Renal cortical epithelial cell (primary cell): Measurements from ENCODE around the gene RAB26. TPM values are rescaled to one million over a fixed set of nuclear protein-coding genes. Genes with fewer than 3 reads are reported as not detected.
"Not testable (repeated sequence)": the region's sequence is repeated elsewhere in the genome, so short reads cannot be mapped to it uniquely, and the experiment has no call there.

Source experiments
- DNase-seq: peaks from one replicate; pipeline ENCODE4 v3.0.0-alpha.2; 2011; ENCODE audit warnings: low read depth
- total RNA-seq: library from RNA; depleted of rRNA; stranded (reverse); fragments of >200 nt; gene quantifications from 2 replicates; pipeline ENCODE4 v1.2.3, GENCODE V29; 2014

RAB26 gene, protein sequence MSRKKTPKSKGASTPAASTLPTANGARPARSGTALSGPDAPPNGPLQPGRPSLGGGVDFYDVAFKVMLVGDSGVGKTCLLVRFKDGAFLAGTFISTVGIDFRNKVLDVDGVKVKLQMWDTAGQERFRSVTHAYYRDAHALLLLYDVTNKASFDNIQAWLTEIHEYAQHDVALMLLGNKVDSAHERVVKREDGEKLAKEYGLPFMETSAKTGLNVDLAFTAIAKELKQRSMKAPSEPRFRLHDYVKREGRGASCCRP
- total RNA-seq, result 0.69 and 0.70 TPM in 2 replicates

DNA sequence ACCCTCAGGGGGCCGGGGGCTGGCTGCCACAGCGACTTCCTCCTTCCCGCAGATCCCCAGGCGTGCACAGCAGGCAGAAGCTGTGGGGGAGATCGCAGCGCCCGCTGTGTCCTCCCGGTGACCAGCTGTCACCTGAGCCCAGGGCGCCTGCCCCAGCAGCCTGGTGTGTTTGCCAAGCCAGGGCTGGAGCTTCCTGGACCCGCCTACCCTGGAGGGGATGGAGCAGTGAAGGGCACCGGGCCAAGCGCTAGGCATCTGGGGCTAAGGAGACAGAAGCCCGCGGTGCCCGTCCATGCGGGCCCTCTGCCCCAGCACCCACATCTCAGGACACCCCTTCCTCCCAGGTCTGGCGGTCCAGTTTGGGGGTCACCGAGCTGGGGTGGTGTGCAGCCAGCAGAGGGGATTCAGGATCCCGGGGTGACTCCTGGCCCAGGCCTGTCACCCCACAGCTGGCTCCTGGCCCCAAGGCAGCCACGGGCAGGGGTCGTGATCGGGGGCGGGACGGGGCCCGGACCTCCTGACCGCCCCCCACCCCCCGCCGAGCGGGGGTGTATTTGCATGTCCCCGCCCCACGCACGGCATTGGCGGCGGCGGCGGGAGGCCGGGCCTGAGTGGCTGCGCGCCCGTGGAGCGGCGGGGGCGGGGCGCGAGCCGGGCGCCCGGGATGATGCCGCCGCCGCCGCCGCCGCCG lies at the start of gene RAB26:
Gene RAB26, plus strand, starts transcription at position 645 of the 691 bp plus-strand sequence. CDS start 159 bp downstream, outside the sequence.
- peak; percentile 53 for DNase-seq

DNA sequence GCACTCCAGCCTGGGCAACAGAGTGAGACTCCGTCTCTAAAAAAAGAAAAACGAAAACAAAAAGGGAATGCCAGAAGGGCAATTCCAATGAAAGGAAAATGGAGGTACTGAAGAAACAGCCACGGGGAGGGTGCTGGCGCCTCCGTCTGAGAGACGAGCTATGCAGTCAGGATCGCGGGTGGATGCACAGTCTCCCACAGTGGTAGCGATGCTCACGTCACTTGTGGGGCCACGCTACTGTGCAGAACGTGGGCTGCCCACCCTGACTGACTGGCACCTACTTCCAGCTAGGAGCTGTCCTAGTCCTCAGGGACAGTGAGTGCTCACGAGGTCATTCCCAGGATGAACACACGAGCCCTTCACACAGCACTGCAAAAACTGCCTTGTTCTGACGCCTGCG lies 46.8 kb upstream of the RAB26 start:
- DNase-seq, result not testable (repeated sequence)

DNA sequence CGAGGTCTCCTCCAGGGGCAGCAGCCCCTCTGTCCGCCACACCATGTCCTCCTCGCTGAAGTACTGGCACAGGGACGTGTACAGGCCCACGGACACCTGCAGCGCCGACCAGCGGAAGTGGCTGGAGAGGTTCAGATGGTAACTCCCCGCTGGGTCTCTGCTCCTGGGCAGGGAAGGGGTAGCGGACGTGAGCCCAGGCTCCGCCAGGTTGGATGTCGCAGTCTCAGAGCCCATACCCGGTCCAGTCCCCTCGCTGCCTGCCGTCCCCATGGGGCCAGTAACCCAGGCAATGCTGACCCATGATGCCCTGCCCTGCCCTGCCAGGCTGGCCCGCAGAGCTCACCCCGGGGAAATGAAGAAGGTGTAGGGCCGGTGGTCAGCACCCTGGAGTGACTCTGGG lies 46.0 kb upstream of the RAB26 start:
- no peak for DNase-seq

DNA sequence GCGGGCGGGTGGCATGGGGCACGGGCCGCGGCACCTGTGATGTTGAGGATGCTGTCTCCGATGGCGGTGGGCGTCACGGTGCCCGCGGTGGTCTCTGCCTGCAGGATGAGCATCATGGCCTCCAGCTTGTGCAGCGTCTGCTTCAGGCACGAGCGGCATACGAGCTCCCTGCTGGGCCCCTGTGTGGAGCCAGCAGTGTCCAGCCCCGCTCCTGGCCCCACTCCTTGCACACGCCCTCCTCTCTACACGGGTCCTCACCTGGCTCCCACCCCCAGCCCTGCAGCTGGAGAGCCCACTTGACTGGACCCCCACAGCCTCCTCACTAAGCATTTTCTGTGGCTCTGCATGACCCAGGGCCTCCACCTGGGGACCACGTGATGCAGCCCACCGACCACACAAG lies 44.0 kb upstream of the RAB26 start:
- not testable (repeated sequence) for DNase-seq

DNA sequence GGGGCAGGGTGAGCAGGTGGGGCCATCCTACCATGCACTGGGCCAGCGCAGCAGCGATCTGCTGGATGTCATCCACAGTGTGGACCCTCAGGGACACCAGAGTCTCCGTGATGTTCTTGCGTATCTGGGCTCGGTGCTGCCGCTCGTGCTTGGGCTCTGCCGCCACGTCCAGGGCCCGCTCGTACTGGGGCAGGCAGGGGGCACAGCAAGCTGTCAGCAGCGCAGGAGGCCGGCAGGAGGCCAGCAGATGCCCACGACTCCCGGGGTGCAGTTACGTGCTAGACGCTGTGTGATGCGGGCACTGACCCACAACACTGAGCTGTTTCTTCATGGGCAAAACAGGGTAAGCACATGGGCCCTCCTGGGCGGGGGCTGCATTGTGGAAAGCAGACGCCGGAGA lies 43.1 kb upstream of the RAB26 start:
- DNase-seq, result not testable (repeated sequence)

DNA sequence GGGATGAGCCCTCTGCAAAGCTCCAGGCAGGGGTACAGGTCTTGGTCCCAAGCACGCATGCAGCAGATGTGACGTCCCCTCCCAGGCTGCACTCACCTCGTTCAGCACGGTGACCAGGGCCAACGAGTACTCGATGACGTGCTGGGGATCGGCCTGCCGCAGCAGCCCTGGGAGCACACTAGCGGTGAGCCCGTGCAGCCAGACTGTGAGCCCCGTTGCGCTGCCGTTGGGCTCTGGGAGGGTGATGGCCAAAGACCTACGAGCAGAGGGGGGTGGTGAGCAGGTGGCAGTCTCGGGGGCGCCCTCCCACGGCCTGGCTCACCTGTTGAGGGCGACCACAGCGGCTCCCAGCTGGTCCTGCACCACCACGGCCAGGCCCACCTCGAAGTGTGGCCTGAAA lies 42.7 kb upstream of the RAB26 start:
- not testable (repeated sequence) for DNase-seq

DNA sequence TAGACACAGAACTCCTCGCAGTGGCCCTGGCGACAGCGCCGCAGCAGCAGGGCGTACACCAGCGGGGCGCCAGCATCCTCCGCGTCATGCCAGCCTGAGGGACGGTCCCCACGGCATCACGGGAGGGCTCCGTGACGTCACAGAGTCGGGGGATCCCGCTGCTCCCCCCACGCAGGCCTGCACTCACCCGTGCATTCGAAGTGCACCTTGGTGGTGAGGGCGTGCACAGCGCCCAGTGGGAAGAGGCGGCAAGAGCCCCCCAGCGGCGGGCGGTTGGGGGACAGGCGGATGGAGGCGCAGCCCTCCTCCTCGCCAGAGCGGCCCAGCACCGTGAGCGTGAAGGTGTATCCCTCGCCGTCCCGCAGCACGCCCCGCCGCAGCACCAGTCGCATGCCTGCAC lies 42.2 kb upstream of the RAB26 start:
- not testable (repeated sequence) for DNase-seq

DNA sequence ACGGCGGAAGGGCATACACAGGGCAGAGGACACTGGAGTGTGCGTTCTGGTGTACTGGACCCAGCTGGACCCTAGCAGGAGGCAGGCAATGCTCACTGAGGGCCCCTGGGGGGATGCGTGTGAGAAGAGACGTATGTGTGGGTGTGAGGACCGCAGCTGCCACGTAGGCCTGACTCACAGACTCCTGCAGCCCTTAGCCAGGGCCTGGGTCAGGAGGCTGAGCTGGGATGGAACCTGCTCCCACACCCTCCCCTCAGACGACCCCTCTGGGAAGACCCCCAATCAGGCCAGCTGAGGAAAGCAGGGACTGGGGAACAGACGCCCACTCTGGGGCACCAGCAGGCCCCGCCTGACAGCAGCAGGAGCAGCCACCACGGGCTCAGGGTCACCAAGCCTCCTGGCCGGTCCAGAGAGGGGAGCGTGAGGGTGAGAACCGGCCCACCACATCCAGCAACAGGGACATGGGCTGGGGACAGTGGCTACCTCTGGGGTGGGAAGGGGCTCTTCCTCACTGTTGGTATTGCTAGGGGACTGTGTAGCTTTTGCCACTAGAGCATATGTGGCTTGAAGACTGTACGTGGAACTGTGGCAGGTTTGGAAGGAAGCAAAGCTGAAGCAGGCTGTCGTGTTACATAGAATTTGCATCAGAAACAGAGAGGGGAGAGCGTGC lies 41.2 kb upstream of the RAB26 start:
- not testable (repeated sequence) for DNase-seq

DNA sequence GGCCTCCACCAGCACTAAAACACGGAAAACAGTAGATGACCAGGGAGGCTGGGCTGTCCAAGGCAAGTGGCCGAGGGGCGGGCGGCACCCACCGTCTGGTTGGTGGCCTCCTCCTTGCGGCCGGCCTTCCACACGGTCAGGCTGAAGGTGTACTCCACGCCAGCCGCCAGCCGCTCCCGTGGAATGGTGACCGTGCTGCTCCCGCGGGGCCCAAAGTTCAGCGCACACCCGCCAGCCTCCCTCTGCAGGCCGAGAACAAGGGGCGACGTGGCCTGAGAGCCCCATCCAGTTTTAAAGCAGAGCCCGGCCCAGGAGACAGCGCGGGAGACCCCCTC lies 40.7 kb upstream of the RAB26 start:
- not testable (repeated sequence) for DNase-seq

DNA sequence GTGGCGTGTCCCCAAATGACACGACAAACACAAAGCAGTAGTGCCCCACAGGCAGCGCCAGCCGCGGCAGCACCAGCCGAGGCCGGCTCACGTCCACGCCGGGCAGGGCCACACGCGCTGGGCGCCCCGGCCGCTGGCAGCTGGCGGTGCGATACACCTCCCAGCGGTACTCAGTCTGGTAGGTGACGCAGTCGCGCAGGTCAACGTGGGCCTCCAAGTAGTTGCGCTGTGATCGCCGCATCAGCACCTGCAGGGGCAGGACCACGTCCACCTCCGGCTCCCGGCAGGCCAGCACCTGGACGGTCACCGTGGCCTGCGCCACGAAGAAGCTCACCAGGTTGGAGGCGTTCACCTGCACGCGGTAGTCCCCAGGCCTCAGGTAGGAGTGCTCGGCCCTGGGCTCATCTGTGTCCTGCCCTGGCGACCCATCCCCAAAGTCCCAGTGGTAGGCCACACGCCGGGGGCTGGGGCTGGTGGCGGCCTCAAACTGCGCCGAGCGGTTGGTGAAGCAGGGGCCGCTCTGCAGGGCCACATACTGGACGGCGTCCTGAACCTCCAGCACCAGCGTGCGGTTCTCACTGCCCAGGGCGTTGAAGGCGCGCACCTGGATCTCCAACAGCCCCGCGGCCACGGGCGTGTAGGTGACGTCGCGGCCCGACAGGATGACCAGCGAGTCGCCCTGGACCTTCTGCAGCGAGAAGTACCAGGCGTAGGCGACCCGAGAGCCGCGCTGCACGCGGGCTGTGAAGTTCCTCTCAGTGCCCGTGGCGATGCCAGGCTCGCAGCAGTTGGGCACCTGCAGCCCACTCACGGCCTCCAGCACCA lies 39.8 kb upstream of the RAB26 start:
- DNase-seq, result not testable (repeated sequence)

DNA sequence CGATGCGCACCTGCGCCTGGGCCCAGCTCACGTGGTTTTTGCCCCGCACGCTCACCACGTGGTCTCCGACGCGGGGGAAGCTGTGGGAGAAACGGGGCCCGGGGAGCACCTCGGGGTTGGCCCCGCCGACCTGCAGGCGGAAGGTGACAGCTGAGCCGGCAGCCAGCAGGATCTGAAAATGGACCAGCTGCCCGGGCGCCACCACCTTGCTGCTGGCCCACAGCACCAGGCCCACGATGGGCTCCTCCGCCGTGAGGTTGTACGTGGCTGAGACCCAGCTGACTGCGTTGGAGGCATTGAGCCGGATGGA lies 39.2 kb upstream of the RAB26 start:
- DNase-seq, result not testable (repeated sequence)

DNA sequence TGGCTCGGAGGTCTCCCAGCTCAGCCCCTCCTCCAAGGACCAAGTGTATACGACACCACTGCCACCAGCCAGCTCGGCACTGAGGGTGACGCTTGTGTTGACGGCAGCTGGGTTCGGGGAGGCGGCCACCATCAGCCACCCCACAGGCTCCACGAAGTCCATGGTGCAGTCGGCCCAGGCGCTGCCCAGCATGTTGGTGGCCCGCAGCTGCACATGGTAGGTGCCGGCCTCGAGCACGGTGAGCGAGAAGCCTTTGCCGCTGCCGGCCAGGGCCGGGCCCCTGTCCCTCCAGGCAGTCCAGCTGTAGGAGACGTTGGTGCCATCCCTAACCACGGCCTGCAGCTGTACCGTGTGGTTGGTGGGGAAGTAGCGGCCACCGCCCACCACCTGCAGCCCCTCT lies 38.6 kb upstream of the RAB26 start:
- not testable (repeated sequence) for DNase-seq

DNA sequence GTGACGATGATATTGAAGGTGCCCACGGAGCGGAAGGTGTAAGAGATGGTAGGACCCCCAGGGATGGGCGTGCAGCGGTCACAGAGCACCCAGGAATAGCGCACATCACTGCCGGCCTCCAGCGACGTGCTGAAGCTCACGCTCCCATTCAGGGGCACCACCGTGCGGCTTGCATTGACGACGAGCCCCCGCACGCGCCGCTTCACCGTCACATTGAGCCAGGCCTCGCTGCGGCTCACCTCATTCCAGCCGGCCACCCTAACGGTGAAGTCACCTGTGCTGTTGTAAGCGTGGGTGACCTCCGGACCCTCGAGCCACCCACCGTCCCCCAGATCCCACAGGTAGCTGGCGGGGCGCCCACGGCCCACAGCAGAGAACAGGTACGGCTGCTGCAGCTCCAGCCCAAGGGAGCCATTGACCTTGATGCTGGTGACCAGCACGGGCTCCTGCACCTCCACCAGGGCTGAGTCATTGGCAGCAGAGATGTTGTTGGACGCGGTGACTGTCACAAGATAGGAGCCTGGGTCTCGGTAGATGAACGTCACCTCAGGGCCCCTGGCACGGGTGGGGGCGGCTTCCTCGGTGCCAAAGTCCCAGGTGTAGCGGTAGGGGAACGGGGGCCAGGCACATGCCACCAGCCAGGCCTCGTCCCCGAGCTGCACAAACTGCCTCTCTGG lies 38.0 kb upstream of the RAB26 start:
- DNase-seq, result not testable (repeated sequence)

DNA sequence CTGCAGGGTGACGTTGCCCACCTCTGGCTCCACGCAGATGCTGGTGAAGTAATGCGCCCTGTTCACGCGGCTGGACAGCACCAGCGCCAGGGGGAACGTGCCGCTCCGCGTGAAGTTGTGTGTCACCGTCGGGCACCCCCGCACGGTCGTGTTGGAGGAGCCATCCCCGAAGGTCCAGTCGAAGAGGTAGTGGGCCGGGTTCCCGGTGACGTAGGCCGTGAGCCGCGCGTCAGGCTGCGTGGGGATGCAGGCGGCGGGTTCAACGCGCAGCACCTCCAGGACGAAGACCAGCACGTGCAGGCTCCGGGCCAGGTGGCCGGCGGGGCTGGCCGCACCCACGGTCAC lies 37.4 kb upstream of the RAB26 start:
- DNase-seq, result not testable (repeated sequence)

DNA sequence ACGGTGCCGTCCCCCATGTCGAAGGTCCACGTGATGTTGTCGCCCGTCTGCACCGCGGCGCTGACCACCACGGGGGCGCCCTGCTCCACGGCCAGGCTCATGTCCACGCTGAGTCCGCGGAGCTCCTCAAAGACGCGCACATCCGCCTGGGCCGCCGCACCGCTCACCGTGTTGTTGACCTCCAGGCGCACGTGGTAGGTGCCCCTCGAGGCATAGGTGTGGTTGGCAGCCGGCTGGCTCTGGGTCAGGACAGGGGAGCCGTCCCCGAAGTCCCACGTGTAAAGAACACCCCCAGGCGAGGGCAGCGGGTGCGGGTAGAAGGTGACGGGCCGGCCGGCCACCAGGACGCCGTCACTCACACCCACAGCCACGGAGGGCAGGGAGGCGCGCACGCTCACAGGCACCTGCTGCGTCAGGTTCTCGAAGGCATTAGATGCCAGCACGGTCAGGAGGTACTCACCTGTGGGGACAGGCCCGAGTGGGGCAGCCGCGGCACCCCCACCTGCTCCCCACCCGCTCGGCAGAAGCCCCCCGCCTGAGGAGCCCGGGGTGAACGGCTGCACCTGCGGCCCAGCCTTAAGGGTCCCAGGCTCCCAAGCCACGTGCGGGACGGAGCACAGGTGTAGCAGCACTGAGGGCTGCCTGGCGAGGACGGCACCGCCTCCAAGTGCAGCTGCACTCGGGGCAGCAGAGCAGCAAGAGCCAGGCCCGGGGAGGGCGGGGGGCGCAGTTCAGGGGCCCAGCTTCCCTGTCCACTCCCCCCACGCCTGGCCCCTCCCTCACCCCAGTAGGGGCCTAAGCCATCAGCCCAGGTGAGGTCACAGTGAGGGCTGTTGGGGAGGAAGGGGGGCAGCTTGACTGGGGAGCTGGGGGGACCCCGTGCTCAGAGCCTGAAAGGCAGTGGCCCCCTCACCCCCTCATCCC lies 36.8 kb upstream of the RAB26 start:
- DNase-seq, result not testable (repeated sequence)

DNA sequence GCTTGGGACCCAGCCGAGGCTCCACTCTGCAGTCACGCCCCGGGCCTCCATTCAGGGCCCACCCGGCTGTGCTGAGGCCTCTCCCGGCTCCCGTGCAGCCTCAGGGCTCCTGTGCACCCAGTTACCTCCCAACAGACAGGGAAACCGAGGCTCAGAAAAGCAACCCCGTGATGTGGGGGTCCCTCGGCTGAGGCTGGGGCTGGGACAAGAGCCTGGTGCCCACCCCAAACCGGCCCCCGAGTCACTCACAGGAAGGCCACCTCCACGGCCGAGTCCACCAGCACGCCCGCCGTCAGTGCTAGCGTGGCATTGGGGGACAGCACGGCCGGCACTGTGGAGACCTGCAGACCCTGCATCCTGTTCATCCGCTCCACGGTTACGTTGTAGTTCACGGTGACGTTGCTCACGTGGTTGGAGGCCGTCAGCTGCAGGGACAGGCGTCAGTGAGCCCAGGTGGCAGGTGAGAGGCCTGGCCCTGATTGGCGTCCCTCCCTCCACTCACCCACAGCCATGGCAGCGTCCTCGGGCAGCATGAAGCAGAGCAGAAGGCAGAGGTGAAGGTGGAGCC lies 35.8 kb upstream of the RAB26 start:
- DNase-seq, result not testable (repeated sequence)

DNA sequence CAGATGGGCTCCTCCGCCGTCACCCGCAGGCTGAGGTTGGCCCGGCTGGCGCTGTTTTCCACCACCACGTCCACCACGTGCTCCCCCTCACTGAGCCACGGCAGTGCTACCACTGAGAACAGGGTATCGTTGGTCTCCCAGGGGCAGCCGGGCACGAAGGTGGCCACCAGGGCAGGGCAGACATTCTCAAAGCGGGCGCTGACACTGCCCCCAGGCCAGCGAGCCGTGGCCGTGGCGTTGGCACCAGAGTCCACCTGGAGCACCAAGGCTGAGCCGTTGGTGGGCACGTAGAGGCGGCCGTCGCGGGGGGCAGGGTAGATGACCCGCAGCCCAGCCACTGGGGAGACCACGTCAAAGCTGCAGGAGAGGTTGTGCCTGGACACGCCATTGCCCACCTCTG lies 34.2 kb upstream of the RAB26 start:
- not testable (repeated sequence) for DNase-seq

DNA sequence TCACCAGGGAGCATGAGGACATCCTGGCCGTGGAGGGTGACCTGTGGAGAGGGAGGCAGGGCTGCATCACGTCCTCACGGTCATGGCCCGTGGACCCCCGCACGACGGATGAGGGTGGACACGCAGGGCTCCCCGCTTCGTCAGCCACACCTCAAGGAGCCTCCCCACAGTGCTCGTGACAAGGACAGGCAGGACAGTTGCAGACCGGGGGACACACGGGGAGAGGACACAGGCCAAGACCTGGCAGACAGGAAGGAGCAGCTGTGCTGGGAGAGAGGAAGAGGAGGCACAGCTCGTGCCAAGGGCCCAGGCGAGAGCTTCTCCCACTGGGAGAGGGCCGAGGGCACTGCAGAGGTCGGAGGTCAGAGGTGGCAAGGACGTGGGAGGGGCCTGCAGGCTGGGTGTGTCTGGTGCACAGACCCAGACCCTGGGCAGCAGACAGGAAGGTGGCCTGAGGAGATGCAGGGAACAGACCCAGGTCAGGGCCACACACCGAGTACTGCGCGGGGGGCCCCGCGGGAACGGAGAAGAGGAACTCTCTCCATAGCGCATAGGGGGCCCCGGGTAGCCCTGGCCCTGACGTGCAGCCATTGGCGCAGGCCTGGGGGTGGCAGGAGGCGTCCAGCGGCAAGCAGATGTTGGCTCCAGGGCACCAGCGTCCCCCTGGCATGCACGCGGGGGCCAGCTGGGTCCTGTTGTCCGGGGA lies 33.4 kb upstream of the RAB26 start:
- DNase-seq, result not testable (repeated sequence)

DNA sequence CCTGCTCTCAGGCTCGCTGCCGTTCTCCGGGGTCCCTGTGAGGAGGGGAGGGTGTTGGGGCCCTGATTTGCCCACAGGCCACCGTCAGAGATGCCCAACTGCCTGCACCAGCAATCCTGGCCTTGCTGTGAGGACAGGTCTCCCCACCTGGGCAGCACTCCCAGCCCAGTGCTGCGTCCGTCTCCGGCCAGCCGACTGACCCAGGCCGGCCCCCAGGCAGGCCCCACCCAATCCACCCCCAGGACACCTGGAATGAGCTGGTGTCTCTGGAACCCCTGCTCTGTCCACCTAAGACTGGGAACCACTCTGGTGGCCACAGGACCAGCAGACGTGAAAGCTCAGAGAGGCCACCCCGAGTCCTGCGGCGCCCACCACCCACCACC lies 32.8 kb upstream of the RAB26 start:
- no peak for DNase-seq

DNA sequence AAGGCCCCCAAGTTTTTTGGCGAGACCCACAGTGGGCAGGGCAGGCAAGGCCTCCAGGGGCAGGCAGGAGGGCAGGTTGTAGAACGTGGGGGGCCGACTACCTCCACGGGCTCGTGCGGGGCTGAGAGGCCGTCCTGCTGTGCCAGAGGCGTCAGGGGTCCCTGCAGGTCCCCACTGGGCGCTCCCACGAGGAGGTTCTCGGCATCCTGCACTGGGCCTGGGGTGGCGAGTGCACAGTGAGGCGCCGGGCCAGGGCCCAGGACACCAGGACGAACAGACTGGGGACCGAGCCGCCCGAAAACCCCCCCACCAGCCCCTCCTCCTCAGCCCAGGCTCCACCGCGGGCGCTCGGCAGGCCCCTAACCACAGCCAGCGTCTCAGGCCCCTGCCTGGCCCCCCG lies 32.0 kb upstream of the RAB26 start:
- not testable (repeated sequence) for DNase-seq
